ENCODE measurements around the gene IER3IP1.
"Not testable (repeated sequence)": the region's sequence is repeated elsewhere in the genome, so short reads cannot be mapped to it uniquely, and the experiment has no call there.

Gene IER3IP1

DNA sequence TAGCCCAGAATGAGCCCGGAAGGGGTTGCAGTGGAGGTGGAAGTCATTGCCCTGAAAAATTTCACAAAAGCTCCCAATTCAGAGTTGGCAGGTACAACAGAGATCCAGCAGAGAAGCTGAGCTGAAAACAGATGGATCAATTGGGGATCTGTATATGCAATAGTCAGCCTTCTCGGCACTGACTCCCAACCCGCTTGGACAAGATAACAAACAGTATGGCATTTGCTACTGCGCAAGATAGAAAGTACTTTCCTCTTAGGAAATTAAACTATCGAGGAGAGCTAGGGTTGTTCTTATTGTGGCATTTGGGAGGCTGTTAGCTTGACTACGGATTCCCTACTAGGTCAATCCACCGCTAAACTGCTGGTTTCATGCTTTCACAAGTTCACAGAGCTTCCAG is 11.6 kb upstream of the IER3IP1 start:
- peaks cover 6% of the 10 kb centered on the region; the same call in 1 of the 2 replicates for H3K27me3 ChIP-seq (ENCODE audit: low read depth, low read length)
- H2AFZ ChIP-seq (ENCODE audit: low read depth, low read length), result no peak overlapping the region
- TF ChIP-seq, protein P1, sequence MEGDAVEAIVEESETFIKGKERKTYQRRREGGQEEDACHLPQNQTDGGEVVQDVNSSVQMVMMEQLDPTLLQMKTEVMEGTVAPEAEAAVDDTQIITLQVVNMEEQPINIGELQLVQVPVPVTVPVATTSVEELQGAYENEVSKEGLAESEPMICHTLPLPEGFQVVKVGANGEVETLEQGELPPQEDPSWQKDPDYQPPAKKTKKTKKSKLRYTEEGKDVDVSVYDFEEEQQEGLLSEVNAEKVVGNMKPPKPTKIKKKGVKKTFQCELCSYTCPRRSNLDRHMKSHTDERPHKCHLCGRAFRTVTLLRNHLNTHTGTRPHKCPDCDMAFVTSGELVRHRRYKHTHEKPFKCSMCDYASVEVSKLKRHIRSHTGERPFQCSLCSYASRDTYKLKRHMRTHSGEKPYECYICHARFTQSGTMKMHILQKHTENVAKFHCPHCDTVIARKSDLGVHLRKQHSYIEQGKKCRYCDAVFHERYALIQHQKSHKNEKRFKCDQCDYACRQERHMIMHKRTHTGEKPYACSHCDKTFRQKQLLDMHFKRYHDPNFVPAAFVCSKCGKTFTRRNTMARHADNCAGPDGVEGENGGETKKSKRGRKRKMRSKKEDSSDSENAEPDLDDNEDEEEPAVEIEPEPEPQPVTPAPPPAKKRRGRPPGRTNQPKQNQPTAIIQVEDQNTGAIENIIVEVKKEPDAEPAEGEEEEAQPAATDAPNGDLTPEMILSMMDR (IDR thresholded peaks at IDR 0.05; ENCODE audit: low read depth, low read length), result no peak
- no peak for TF ChIP-seq EZH2phosphoT487 (IDR thresholded peaks at IDR 0.05; ENCODE audit: low read depth)
- peaks cover 35% of the 10 kb centered on the region for H3K9me3 ChIP-seq (ENCODE audit: insufficient read depth, low read length)
- no peaks in the 10 kb centered on the region for H4K20me1 ChIP-seq (ENCODE audit: insufficient read depth, low read length)
- H3K79me2 ChIP-seq (ENCODE audit: low read length), result no peaks in the 10 kb centered on the region
- H3K4me2 ChIP-seq (ENCODE audit: low read length), result no peak overlapping the region
- H3K4me3 ChIP-seq (ENCODE audit: low read length), result no peak overlapping the region
- H3K9ac ChIP-seq (ENCODE audit: low read length), result no peak overlapping the region
- peaks cover 7% of the 10 kb centered on the region for H3K36me3 ChIP-seq (replicated peaks; ENCODE audit: low read depth, low read length)
- no peaks in the 10 kb centered on the region for H3K4me1 ChIP-seq (ENCODE audit: low read length)
- H3K27ac ChIP-seq (ENCODE audit: low read length), result no peak overlapping the region

DNA sequence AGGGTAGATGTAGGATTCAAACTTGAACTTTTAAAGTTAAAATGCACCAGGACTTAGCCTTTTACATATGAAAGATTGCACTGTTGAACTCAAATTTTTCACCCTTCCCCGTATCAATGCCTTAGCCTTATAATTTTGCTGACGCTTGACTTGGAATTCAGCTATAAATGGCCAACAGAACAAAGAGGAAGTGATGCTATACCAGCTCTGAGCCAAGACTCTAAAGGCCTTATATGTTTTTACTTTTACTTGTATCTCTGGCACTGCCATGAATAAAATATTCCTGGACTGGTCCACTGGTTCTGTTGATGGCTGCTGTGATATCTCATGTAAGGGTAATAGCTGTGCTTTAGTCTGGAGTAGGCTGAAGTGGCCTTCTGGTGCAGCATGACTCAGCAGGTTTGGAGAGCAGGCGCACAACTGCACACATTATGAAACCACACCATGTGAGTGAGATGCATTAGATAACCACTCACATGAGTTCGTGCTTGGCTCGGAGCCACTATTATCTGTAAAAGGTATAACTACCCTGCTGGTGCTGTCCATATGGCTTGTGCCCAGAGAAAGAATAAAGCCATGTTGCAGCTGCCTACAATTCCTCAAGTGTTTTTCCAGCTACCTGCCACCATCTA is 8.4 kb upstream of the IER3IP1 start:
- Histone ChIP-seq H3K36me3 (replicated peaks; ENCODE audit: low read depth, low read length) (peaks cover 7% of the 10 kb centered on the region), H3K4me1 (ENCODE audit: low read length) (peaks cover 12% of the 10 kb centered on the region), H2AFZ (ENCODE audit: low read depth, low read length) (no peak overlapping the region)

GRCh38 chr18:47182156-47182555 is 6.0 kb upstream of the IER3IP1 start:
- not testable (repeated sequence) for H2AFZ ChIP-seq (ENCODE audit: low read depth, low read length); H3K79me2 ChIP-seq (ENCODE audit: low read length)

More for the DNA sequence above, 8.4 kb upstream of the IER3IP1 start:
- H3K4me2 ChIP-seq (ENCODE audit: low read length), result no peak overlapping the region
- H3K4me3 ChIP-seq (ENCODE audit: low read length), result no peak overlapping the region
- H3K9ac ChIP-seq (ENCODE audit: low read length), result no peak overlapping the region
- H3K27ac ChIP-seq (ENCODE audit: low read length), result no peak overlapping the region
- TF ChIP-seq, protein P1 (IDR thresholded peaks at IDR 0.05; ENCODE audit: low read depth, low read length), result no peak
- 0 out of 2 replicates have a peak, but pooled peaks cover 4% of the 10 kb centered on the region for H4K20me1 ChIP-seq (ENCODE audit: insufficient read depth, low read length)
- peaks cover 35% of the 10 kb centered on the region for H3K9me3 ChIP-seq (ENCODE audit: insufficient read depth, low read length)
- peaks cover 6% of the 10 kb centered on the region; the same call in 1 of the 2 replicates for H3K27me3 ChIP-seq (ENCODE audit: low read depth, low read length)
- H3K79me2 ChIP-seq (ENCODE audit: low read length), result no peaks in the 10 kb centered on the region

DNA sequence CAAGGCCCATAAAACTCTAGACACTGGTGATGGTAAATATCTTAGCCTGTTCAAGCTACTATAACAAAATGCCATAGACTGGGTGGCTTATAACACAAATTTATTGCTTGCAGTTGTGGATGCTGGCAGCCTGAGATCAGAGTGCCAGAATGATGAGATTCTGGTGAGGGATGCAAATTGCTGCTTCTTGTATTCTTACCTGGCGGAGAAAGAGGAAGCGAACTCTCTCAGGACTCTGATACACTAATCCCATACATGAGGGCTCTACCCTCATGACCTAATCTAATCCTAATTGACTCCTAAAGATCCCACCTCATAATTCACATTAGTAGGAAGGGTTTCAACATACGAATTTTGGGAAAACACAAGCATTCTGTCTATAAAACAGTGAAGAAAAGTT is 4.6 kb upstream of the IER3IP1 start:
- Histone ChIP-seq H3K9ac (ENCODE audit: low read length) (no peak overlapping the region), H2AFZ (ENCODE audit: low read depth, low read length) (no peak overlapping the region), H3K27ac (ENCODE audit: low read length) (no peak overlapping the region), H3K79me2 (ENCODE audit: low read length) (peaks cover 4% of the 10 kb centered on the region), H3K27me3 (ENCODE audit: low read depth, low read length) (no peaks in the 10 kb centered on the region), H3K36me3 (replicated peaks; ENCODE audit: low read depth, low read length) (peaks cover 7% of the 10 kb centered on the region), H3K9me3 (ENCODE audit: insufficient read depth, low read length) (peaks cover 24% of the 10 kb centered on the region), H4K20me1 (ENCODE audit: insufficient read depth, low read length) (0 out of 2 replicates have a peak, but pooled peaks cover 4% of the 10 kb centered on the region), H3K4me3 (ENCODE audit: low read length) (no peak overlapping the region), H3K4me2 (ENCODE audit: low read length) (no peak overlapping the region), H3K4me1 (ENCODE audit: low read length) (peaks cover 12% of the 10 kb centered on the region)
- TF ChIP-seq EZH2phosphoT487 (IDR thresholded peaks at IDR 0.05; ENCODE audit: low read depth), result no peak
- TF ChIP-seq, protein P1 (IDR thresholded peaks at IDR 0.05; ENCODE audit: low read depth, low read length), result no peak

More at GRCh38 chr18:47182156-47182555, 6.0 kb upstream of the IER3IP1 start:
- not testable (repeated sequence) for H3K4me3 ChIP-seq (ENCODE audit: low read length); H3K27ac ChIP-seq (ENCODE audit: low read length); H3K27me3 ChIP-seq (ENCODE audit: low read depth, low read length); H3K9ac ChIP-seq (ENCODE audit: low read length); H3K4me2 ChIP-seq (ENCODE audit: low read length); H3K36me3 ChIP-seq (replicated peaks; ENCODE audit: low read depth, low read length); H4K20me1 ChIP-seq (ENCODE audit: insufficient read depth, low read length)
- H3K9me3 ChIP-seq (ENCODE audit: insufficient read depth, low read length), result peaks cover 34% of the 10 kb centered on the region
- H3K4me1 ChIP-seq (ENCODE audit: low read length), result peaks cover 12% of the 10 kb centered on the region
